ENCODE measurements around the gene TMEM128.

GRCh38 chr4:4226606-4227438, 21.2 kb downstream of the TMEM128 start, which contains the start of gene OTOP1:
- TF ChIP-seq, protein P1, sequence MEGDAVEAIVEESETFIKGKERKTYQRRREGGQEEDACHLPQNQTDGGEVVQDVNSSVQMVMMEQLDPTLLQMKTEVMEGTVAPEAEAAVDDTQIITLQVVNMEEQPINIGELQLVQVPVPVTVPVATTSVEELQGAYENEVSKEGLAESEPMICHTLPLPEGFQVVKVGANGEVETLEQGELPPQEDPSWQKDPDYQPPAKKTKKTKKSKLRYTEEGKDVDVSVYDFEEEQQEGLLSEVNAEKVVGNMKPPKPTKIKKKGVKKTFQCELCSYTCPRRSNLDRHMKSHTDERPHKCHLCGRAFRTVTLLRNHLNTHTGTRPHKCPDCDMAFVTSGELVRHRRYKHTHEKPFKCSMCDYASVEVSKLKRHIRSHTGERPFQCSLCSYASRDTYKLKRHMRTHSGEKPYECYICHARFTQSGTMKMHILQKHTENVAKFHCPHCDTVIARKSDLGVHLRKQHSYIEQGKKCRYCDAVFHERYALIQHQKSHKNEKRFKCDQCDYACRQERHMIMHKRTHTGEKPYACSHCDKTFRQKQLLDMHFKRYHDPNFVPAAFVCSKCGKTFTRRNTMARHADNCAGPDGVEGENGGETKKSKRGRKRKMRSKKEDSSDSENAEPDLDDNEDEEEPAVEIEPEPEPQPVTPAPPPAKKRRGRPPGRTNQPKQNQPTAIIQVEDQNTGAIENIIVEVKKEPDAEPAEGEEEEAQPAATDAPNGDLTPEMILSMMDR (IDR thresholded peaks at IDR 0.05; ENCODE audit: low read length) = no peak
- TF ChIP-seq EZH2 (optimal IDR thresholded peaks at IDR 0.05; ENCODE audit: low read depth, low read length) = no peak
